Neural progenitor cell (in vitro differentiated cells): Measurements from ENCODE around the gene PDGFRA. TPM values are rescaled to one million over a fixed set of nuclear protein-coding genes. Genes with fewer than 3 reads are reported as not detected.

Source experiments
- DNase-seq: peaks from one replicate; pipeline ENCODE4 v3.0.0-alpha.2; 2016; ENCODE audit warnings: low spot score
- H2AFZ ChIP-seq: fragments of 200-600 bp; sonication (generic); replicated peaks from 2 replicates; pipeline ENCODE4 v1.6.1; 2016; ENCODE audit warnings: antibody characterized with exemption
- H3F3A ChIP-seq: fragments of 200-600 bp; sonication (generic); 2 replicates; pipeline ENCODE4 v1.6.1; 2016; ENCODE audit warnings: antibody characterized with exemption, low read depth
- H3K27ac ChIP-seq: fragments of 200-600 bp; sonication (generic); 2 replicates; pipeline ENCODE4 v1.5.1; 2016; ENCODE audit warnings: mild to moderate bottlenecking
- H3K27me3 ChIP-seq: fragments of 200-600 bp; sonication (generic); 2 replicates; pipeline ENCODE4 v1.6.1; 2016; ENCODE audit warnings: mild to moderate bottlenecking, moderate library complexity
- H3K36me3 ChIP-seq: fragments of 200-600 bp; sonication (generic); 2 replicates; pipeline ENCODE4 v1.5.1; 2016
- H3K4me1 ChIP-seq: fragments of 200-600 bp; sonication (generic); 2 replicates; pipeline ENCODE4 v1.6.1; 2016; ENCODE audit warnings: mixed run types
- H3K4me2 ChIP-seq: fragments of 200-600 bp; sonication (generic); 2 replicates; pipeline ENCODE4 v1.6.1; 2016
- H3K4me3 ChIP-seq: fragments of 200-600 bp; sonication (generic); 2 replicates; pipeline ENCODE4 v1.5.1; 2016
- H3K79me2 ChIP-seq: fragments of 200-600 bp; sonication (generic); 2 replicates; pipeline ENCODE4 v1.6.1; 2016; ENCODE audit warnings: low read depth
- H3K9ac ChIP-seq: fragments of 200-600 bp; sonication (generic); 2 replicates; pipeline ENCODE4 v1.6.1; 2016
- H3K9me3 ChIP-seq: fragments of 200-600 bp; sonication (generic); 2 replicates; pipeline ENCODE4 v1.5.1; 2016; ENCODE audit warnings: low read depth
- H4K20me1 ChIP-seq: fragments of 200-600 bp; sonication (generic); 2 replicates; pipeline ENCODE4 v1.6.1; 2016; ENCODE audit warnings: low read depth
- H3K27ac Mint-ChIP-seq: 3 replicates; pipeline ENCODE4 v1.8.0; 2021; ENCODE audit warnings: mixed read lengths
- H3K27me3 Mint-ChIP-seq: 2 replicates; pipeline ENCODE4 v1.8.0; 2022; ENCODE audit warnings: low read depth, mild to moderate bottlenecking, inconsistent platforms, moderate library complexity, mixed read lengths; ENCODE audit not compliant: insufficient read depth
- H3K36me3 Mint-ChIP-seq: 3 replicates; pipeline ENCODE4 v1.8.0; 2021; ENCODE audit warnings: mixed read lengths
- H3K4me1 Mint-ChIP-seq: 3 replicates; pipeline ENCODE4 v1.8.0; 2021; ENCODE audit warnings: mixed read lengths
- H3K4me3 Mint-ChIP-seq: 3 replicates; pipeline ENCODE4 v1.8.0; 2021; ENCODE audit warnings: mild to moderate bottlenecking, moderate library complexity, mixed read lengths
- H3K9me3 Mint-ChIP-seq: 3 replicates; pipeline ENCODE4 v1.8.0; 2020; ENCODE audit warnings: mixed read lengths
- EZH2 ChIP-seq: fragments of 200-600 bp; sonication (generic); IDR thresholded peaks from 2 replicates; pipeline ENCODE4 v1.6.1; 2017; ENCODE audit warnings: antibody characterized with exemption, mild to moderate bottlenecking, moderate library complexity
- EZH2phosphoT487 ChIP-seq: fragments of 200-600 bp; sonication (generic); IDR thresholded peaks from 2 replicates; pipeline ENCODE4 v1.6.1; 2017; ENCODE audit warnings: antibody characterized with exemption
- total RNA-seq: library from RNA; depleted of rRNA; stranded (reverse); fragments of >200 nt; gene quantifications from 2 replicates; pipeline ENCODE4 v1.2.3, GENCODE V29; 2015; ENCODE audit warnings: low replicate concordance
- TF ChIP-seq, protein P1 (sequence below): fragments of 200-600 bp; sonication (generic); IDR thresholded peaks from 2 replicates; pipeline ENCODE4 v1.5.1; 2017; ENCODE audit warnings: antibody characterized with exemption, mild to moderate bottlenecking

Gene PDGFRA
- total RNA-seq, 1 donor from 2014 or later = 2.1 TPM

DNA sequence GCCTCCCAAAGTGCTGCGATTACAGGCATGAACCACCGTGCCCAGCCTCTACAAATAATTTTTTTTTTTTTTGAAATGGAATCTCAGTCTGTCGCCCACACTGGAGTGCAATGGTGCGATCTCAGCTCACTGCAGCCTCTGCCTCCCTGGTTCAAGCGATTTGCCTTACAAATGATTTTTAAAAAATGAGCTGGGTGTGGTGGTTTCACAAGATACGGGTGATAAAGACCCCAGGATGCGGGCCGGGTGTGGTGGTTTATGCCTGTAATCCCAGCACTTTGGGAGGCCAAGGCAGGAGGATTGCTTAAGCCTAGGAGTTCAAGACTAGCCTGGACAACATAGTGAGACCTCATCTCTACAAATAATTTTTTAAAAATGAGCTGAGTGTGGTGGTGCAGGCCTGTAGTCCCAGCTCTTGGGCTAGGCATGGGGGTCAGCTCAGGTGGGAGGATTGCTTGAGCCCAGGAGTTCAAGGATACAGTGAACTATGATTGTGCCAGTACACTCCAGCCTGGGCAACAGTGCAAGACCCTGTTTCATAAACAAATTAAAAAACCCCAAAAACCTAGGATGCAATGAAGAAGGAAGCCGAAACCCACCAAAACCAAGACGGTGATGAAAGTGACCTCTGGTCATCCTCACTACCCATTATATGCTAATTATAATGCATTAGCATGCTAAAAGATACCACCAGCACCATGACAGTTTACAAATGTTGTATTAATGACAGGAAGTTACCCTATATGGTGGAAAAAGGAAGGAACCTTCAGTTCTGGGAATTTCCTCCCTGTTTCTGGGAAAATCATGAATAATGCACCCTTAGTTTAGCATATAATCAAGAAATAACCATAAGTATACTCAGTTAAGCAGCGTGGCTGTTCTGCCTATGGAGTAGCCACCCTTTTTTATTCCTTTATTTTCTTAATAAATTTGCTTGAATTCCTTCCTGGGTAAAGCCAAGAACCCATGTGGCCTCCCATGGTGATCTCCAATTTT lies 27.7 kb downstream of the PDGFRA start:
- no peak for DNase-seq
- peaks cover 13% of the 10 kb centered on the region for H3K4me1 Mint-ChIP-seq
- peaks cover 5% of the 10 kb centered on the region for H3K9me3 Mint-ChIP-seq
- Histone ChIP-seq H3K4me1 (no peaks in the 10 kb centered on the region), H2AFZ (no peak overlapping the region), H3K79me2 (no peaks in the 10 kb centered on the region), H3F3A (peaks cover 10% of the 10 kb centered on the region), H3K4me3 (no peak overlapping the region), H3K27ac (no peak overlapping the region), H3K9ac (no peak overlapping the region), H3K9me3 (no peaks in the 10 kb centered on the region), H3K27me3 (no peaks in the 10 kb centered on the region), H4K20me1 (no peaks in the 10 kb centered on the region), H3K36me3 (no peaks in the 10 kb centered on the region), H3K4me2 (no peak overlapping the region)
- TF ChIP-seq, protein P1, sequence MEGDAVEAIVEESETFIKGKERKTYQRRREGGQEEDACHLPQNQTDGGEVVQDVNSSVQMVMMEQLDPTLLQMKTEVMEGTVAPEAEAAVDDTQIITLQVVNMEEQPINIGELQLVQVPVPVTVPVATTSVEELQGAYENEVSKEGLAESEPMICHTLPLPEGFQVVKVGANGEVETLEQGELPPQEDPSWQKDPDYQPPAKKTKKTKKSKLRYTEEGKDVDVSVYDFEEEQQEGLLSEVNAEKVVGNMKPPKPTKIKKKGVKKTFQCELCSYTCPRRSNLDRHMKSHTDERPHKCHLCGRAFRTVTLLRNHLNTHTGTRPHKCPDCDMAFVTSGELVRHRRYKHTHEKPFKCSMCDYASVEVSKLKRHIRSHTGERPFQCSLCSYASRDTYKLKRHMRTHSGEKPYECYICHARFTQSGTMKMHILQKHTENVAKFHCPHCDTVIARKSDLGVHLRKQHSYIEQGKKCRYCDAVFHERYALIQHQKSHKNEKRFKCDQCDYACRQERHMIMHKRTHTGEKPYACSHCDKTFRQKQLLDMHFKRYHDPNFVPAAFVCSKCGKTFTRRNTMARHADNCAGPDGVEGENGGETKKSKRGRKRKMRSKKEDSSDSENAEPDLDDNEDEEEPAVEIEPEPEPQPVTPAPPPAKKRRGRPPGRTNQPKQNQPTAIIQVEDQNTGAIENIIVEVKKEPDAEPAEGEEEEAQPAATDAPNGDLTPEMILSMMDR = no peak
- TF ChIP-seq EZH2phosphoT487 (no peak), EZH2 (no peak)
- no peak overlapping the region for H3K27ac Mint-ChIP-seq
- H3K4me3 Mint-ChIP-seq = no peak overlapping the region
- peaks cover 2% of the 10 kb centered on the region for H3K27me3 Mint-ChIP-seq
- H3K36me3 Mint-ChIP-seq = no peaks in the 10 kb centered on the region

DNA sequence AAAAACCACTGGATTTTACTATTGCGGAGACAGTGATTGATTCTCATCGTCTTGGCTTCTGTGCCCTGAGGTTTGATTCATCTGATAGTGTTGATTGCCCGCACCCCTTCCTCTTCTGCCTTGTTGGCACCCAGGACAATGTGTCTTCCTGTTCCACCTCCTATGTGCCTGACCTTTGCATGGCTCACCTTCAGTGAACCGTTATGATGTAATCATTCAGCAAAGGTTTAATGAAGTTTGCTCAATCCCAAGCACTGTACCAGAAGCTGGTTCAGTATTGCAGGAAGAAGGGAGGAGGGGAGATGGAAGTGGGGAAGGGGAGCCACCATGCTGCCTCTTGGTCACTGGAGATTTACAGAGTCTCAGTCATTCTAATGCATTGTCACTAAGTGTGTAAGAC lies 36.3 kb downstream of the PDGFRA start:
- H3K9me3 ChIP-seq = no peaks in the 10 kb centered on the region
- H3K27me3 Mint-ChIP-seq = no peaks in the 10 kb centered on the region
- H4K20me1 ChIP-seq = no peaks in the 10 kb centered on the region
- no peaks in the 10 kb centered on the region for H3K36me3 ChIP-seq
- no peaks in the 10 kb centered on the region for H3K9me3 Mint-ChIP-seq
- H3K4me2 ChIP-seq = no peak overlapping the region
- peaks cover 10% of the 10 kb centered on the region for H3F3A ChIP-seq
- H3K36me3 Mint-ChIP-seq = peaks cover 4% of the 10 kb centered on the region
- H3K27ac Mint-ChIP-seq = no peak overlapping the region
- H3K27me3 ChIP-seq = no peaks in the 10 kb centered on the region
- H3K4me3 Mint-ChIP-seq = no peak overlapping the region
- no peak for DNase-seq
- H3K4me1 ChIP-seq = peaks cover 10% of the 10 kb centered on the region
- H3K27ac ChIP-seq = no peak overlapping the region
- no peak overlapping the region for H3K4me3 ChIP-seq
- H3K9ac ChIP-seq = no peak overlapping the region
- no peak overlapping the region for H2AFZ ChIP-seq
- H3K79me2 ChIP-seq = no peaks in the 10 kb centered on the region
- TF ChIP-seq, protein P1 = no peak
- TF ChIP-seq EZH2phosphoT487 = no peak
- TF ChIP-seq EZH2 = no peak
- peaks cover 4% of the 10 kb centered on the region for H3K4me1 Mint-ChIP-seq

DNA sequence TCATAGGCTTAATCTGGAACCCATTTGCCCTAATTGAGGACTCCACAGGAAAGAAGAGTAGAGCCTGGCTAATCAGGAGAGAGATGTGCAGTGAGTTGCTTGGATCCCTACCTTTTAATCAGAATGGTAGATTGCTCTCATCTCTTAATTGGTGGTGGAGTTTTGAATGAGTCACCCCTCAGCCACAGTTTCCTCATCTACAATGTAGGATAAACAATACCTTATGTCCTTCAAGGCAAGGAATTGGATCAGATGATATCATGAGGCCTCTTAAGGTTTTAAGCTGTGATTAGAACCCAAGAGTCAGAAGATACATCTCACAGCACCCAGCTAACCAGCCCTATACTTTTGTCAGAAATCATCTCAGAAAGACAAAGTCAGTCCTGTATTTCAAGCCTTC lies 39.1 kb downstream of the PDGFRA start:
- H3K27me3 ChIP-seq = no peaks in the 10 kb centered on the region
- H3K4me2 ChIP-seq = no peak overlapping the region
- Mint-ChIP-seq H3K4me1 (no peaks in the 10 kb centered on the region), H3K9me3 (no peaks in the 10 kb centered on the region), H3K27me3 (peaks cover 4% of the 10 kb centered on the region), H3K4me3 (no peak overlapping the region), H3K27ac (no peak overlapping the region), H3K36me3 (peaks cover 8% of the 10 kb centered on the region)
- no peaks in the 10 kb centered on the region for H3K79me2 ChIP-seq
- no peaks in the 10 kb centered on the region for H3F3A ChIP-seq
- no peak overlapping the region for H3K27ac ChIP-seq
- no peak overlapping the region for H2AFZ ChIP-seq
- TF ChIP-seq, protein P1 = no peak
- TF ChIP-seq EZH2 (no peak), EZH2phosphoT487 (no peak)
- no peak overlapping the region for H3K4me3 ChIP-seq
- no peak overlapping the region for H3K9ac ChIP-seq
- no peaks in the 10 kb centered on the region for H4K20me1 ChIP-seq
- no peaks in the 10 kb centered on the region for H3K9me3 ChIP-seq
- DNase-seq = no peak
- H3K4me1 ChIP-seq = no peaks in the 10 kb centered on the region
- no peaks in the 10 kb centered on the region for H3K36me3 ChIP-seq
